RKO (cell line): ENCODE measurements around the gene SPRR2B.
"Not testable (repeated sequence)": the region's sequence is repeated elsewhere in the genome, so short reads cannot be mapped to it uniquely, and the experiment has no call there.

Experiments
- DNase-seq: peaks from one replicate; pipeline ENCODE4 v3.0.0-alpha.2; 2016; ENCODE audit warnings: low spot score

Gene SPRR2B

GRCh38 chr1:153032677-153033308 lies 38.6 kb downstream of the SPRR2B start:
- DNase-seq: peak; percentile 90

GRCh38 chr1:153032073-153032472 lies 39.3 kb downstream of the SPRR2B start:
- DNase-seq: no peak

- no peak for DNase-seq
Observed at GRCh38 chr1:153030895-153031294, 40.5 kb downstream of the SPRR2B start, which contains the start of gene SPRR1B. Gene SPRR1B, plus strand, starts transcription at chr1:153031203. Its CDS starts 1,143 bp downstream, at chr1:153032346.

- no peak for DNase-seq
Observed at GRCh38 chr1:153028766-153029165, 42.6 kb downstream of the SPRR2B start.

- DNase-seq: no peak
Observed at GRCh38 chr1:153025797-153026196, 45.6 kb downstream of the SPRR2B start.

DNA sequence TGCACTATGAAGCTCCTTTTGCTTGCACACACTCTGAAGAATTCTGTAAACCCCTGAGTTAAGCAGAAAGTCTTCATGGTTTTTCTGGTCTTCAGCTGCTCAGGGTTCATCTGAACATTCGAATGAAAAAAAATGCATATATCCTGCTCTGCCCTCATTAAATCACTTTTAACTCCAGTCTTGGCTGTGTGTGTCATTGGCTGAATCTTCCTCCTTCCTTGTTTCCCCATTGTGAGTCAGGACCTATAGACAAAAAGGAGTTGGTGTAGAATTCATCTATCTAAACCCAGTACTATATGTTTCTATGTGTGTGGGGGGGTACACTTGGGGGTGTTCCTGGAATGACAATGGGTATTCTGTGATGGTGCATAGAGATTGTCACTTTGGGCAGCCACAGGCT lies 47.0 kb downstream of the SPRR2B start:
- no peak for DNase-seq

- no peak for DNase-seq
Observed at GRCh38 chr1:153023109-153023508, 48.3 kb downstream of the SPRR2B start.

DNA sequence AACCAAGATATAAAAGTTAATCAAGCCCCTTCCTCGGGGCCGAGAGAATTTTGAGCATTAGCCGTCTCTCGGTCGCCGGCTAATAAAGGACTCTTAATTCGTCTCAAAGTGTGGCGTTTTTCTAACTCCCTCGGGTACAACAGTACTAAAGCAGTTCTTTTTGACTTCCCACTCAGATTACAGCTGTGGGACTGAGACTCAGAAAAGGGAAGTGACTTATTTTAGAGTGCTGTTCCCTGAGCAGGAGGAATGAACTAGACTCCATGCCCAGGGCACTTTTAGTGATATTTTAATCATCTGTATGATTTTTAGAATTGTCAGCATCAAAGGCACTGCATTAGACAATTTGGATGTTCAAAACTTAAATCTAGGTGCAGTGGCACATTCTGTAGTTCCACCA lies 49.1 kb downstream of the SPRR2B start:
- DNase-seq: not testable (repeated sequence)

DNA sequence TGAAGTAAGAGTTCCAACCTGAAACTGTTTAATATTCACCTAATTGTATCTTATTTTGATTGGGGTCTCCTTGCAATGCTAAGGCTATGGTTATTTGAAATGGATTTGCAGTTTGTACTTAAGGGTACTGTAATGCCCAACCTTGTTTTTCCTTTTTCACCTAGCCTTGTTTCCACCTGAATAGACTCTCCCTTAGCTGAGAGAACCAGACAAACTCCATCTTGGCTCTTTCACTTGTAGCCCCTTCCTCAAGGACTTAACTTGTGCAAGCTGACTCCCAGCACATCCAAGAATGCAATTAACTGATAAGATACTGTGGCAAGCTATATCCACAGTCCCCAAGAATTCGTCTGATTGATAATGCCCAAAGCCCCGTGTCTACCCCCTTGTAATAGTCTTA lies 49.6 kb downstream of the SPRR2B start:
- DNase-seq: not testable (repeated sequence)
